H1 (cell line): ENCODE measurements around the gene ANKRD17. TPM values are rescaled to one million over a fixed set of nuclear protein-coding genes. Genes with fewer than 3 reads are reported as not detected.

Experiments used
- BACH1 ChIP-seq: IDR thresholded peaks from 2 replicates; pipeline ENCODE4 v1.6.1; 2012; ENCODE audit warnings: low read length, improper control_type of control experiment
- CHD1 ChIP-seq: IDR thresholded peaks from 2 replicates; pipeline ENCODE4 v1.6.1; 2012; ENCODE audit warnings: low read depth, low read length, improper control_type of control experiment
- EP300 ChIP-seq, 2 experiments: IDR thresholded peaks; 1 replicate in 1 of 2; 2 replicates in 1 of 2; pipeline ENCODE4 v1.6.1; 2011 to 2012; ENCODE audit warnings: low read depth in 2 of 2, low read length in 2 of 2, mild to moderate bottlenecking in 2 of 2, borderline replicate concordance in 1 of 2, inconsistent platforms in 1 of 2, moderate library complexity in 1 of 2
- polyA plus RNA-seq, 7 experiments: library from polyadenylated mRNA; depleted of rRNA in 3 of 7; stranded (reverse) in 5 of 7; unstranded in 2 of 7; fragments of >200 nt in 5 of 7; fragments of 200-250 nt in 2 of 7; gene quantifications; 1 replicate in 5 of 7; 2 replicates in 1 of 7; 4 replicates in 1 of 7; pipeline versions ENCODE4 v1.2.1 to v1.2.3, GENCODE V29; 2011 to 2013; ENCODE audit warnings: missing spikeins in 2 of 7, mixed read lengths in 2 of 7
- total RNA-seq: library from RNA; stranded (reverse); fragmentation: NEBNext Ultra II Directional; extraction: Animal tissue kit (Norgen Biotek cat#: 25700); gene quantifications from 2 replicates; pipeline ENCODE4 v1.2.1, GENCODE V29; 2021

The ANKRD17 gene
- total and polyA plus RNA-seq, 2 of the 8 experiments (the other 6 are each of a cell fraction or from before 2014, with no cell fraction given), result 42.4 to 93.7 TPM

DNA sequence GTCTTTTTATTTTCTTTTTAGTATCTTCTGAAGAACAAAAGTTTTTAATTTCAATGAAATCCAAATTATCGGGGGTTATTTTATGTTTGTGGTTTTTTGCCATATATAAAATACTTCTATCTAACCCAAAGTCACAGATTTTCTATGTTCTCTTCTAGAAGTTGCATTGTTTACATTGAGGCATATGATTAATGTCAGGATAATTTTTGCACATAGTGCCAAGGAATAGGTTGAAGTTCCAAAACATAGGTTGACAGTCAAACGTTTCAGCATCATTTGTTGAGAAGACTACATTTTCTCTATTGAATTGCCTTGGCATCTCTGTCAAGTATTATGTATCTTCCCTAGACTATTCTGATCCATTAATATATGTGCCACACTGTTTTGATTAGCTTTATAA lies 64.5 kb downstream of the ANKRD17 start (continued):
- no peak for TF ChIP-seq CHD1
- no peak for TF ChIP-seq BACH1
- no peak for TF ChIP-seq EP300 (IDR thresholded peaks at IDR 0.05; ENCODE audit: borderline replicate concordance in 1 of 2, low read depth in 2 of 2, low read length in 2 of 2)
